Gastroesophageal sphincter (tissue), 4 donors: ENCODE measurements around the gene KANTR. TPM values are rescaled to one million over a fixed set of nuclear protein-coding genes. Genes with fewer than 3 reads are reported as not detected.

Source experiments
- ATAC-seq: fragments of 150-250 bp; one replicate; pipeline ENCODE4 v1.9.1; 2016; ENCODE audit warnings: mild to moderate bottlenecking, moderate library complexity
- H3K27ac ChIP-seq, 4 donors: fragments of 200-600 bp; sonication (generic) in 3 of 4; 1 replicate in 3 of 4; 2 replicates in 1 of 4; pipeline ENCODE4 v1.5.1; 2016 to 2019
- H3K27me3 ChIP-seq: fragments of 200-600 bp; sonication (generic); one replicate; pipeline ENCODE4 v1.5.1; 2019
- H3K36me3 ChIP-seq, 2 donors: fragments of 200-600 bp; sonication (generic); one replicate each; pipeline ENCODE4 v1.5.1; 2019; ENCODE audit warnings: control low read depth in 1 of 2
- H3K4me1 ChIP-seq, 3 donors: fragments of 200-600 bp; sonication (generic); 1 replicate in 2 of 3; 2 replicates in 1 of 3; pipeline ENCODE4 v1.5.1; 2016 to 2019; ENCODE audit warnings: control low read depth in 2 of 3
- H3K4me3 ChIP-seq, 2 donors: fragments of 200-600 bp; sonication (generic); one replicate each; pipeline ENCODE4 v1.5.1; 2019; ENCODE audit warnings: mild to moderate bottlenecking in 1 of 2, moderate library complexity in 1 of 2
- H3K9me3 ChIP-seq, 3 donors: fragments of 200-600 bp; sonication (generic); one replicate each; pipeline ENCODE4 v1.5.1; 2017 to 2019; ENCODE audit warnings: control low read depth in 2 of 3
- CTCF ChIP-seq, 4 experiments: fragments of 200-600 bp in 2 of 4; fragments of 450-650 bp in 2 of 4; sonication (generic) in 1 of 4; IDR thresholded peaks; one replicate each; pipeline ENCODE4 v1.5.1; 2017 to 2019; ENCODE audit warnings: antibody characterized with exemption in 4 of 4, mild to moderate bottlenecking in 2 of 4, moderate library complexity in 2 of 4
- EP300 ChIP-seq: sonication (generic); formaldehyde crosslinking; IDR thresholded peaks from one replicate; pipeline ENCODE4 v1.6.1; 2017; ENCODE audit warnings: antibody characterized with exemption, mild to moderate bottlenecking
- POLR2A ChIP-seq, 2 donors: fragments of 450-650 bp; IDR thresholded peaks; one replicate each; pipeline ENCODE4 v1.6.1; 2017; ENCODE audit warnings: antibody characterized with exemption in 2 of 2, mild to moderate bottlenecking in 2 of 2, moderate library complexity in 1 of 2
- POLR2AphosphoS5 ChIP-seq: sonication (generic); formaldehyde crosslinking; IDR thresholded peaks from one replicate; pipeline ENCODE4 v1.6.1; 2017; ENCODE audit warnings: antibody characterized with exemption
- WGBS, 2 donors: methylation state at CpG; one replicate each; pipeline ENCODE4 v1.1.5; 2018; ENCODE audit warnings: low coverage in 1 of 2; 5-methylcytosine and 5-hydroxymethylcytosine counted together
- total RNA-seq, 4 donors: library from RNA; depleted of rRNA; stranded (reverse); fragments of >200 nt; gene quantifications; one replicate each; pipeline ENCODE4 v1.1.0, GENCODE V29; 2016

Gene KANTR
- total RNA-seq, 4 donors from 2014 or later: 7.7 to 36.6 (median 13.7) TPM

GRCh38 chrX:53076671-53077070 is 17.3 kb upstream of the KANTR start:
- Histone ChIP-seq H3K4me1 (peaks cover 0 to 11% (median 0%) of the 10 kb centered on the region in 3 donors), H3K36me3 (no peaks in the 10 kb centered on the region), H3K4me3 (no peak overlapping the region), H3K9me3 (no peaks in the 10 kb centered on the region), H3K27me3 (no peaks in the 10 kb centered on the region), H3K27ac (no peak overlapping the region)
- 95% methylated on average over 11 of the region's 21 CpGs; no CpG with 5 or more reads in 1 of the 2 donors for WGBS, 2 donors
- no peak for TF ChIP-seq POLR2AphosphoS5
- no peak for TF ChIP-seq POLR2A (IDR thresholded peaks at IDR 0.05)
- TF ChIP-seq EP300: no peak
- TF ChIP-seq CTCF (IDR thresholded peaks at IDR 0.05): no peak
- no peak for ATAC-seq

DNA sequence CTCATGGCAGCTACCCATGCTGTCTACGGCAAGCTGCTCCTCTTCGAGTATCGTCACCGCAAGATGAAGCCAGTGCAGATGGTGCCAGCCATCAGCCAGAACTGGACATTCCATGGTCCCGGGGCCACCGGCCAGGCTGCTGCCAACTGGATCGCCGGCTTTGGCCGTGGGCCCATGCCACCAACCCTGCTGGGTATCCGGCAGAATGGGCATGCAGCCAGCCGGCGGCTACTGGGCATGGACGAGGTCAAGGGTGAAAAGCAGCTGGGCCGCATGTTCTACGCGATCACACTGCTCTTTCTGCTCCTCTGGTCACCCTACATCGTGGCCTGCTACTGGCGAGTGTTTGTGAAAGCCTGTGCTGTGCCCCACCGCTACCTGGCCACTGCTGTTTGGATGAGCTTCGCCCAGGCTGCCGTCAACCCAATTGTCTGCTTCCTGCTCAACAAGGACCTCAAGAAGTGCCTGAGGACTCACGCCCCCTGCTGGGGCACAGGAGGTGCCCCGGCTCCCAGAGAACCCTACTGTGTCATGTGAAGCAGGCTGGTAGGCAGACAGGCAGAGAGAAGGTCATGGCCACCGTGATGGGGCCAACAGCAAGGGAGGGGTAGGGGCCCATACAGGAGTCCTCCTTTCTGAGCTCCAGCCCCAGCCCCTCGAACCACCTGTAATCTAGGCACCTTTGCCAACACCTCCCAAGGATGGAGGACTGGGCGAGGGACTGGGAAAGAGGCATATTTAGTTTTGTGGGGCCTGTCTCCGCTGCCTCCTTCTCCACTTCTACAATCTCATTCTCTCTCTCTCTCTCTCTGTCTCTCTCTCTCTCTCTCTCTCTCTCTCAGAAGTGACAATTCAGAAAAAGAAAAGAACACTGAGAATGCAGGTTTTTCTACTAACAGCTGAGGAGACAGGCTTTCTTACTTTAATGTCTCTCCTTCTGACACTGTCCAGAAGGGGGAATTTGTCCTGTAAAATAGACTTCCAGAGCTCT is 16.4 kb upstream of the KANTR start:
- TF ChIP-seq POLR2A (IDR thresholded peaks at IDR 0.05) (no peak), EP300 (no peak), POLR2AphosphoS5 (no peak), CTCF (IDR thresholded peaks at IDR 0.05) (no peak)
- H3K36me3 ChIP-seq: no peaks in the 10 kb centered on the region
- no peak overlapping the region for H3K4me3 ChIP-seq
- H3K27me3 ChIP-seq: no peaks in the 10 kb centered on the region
- 70 to 100% methylated on average over 4 to 5 of the region's 27 CpGs for WGBS, 2 donors
- no peak for ATAC-seq
- H3K4me1 ChIP-seq: peaks cover 0 to 3% (median 0%) of the 10 kb centered on the region in 3 donors
- no peaks in the 10 kb centered on the region for H3K9me3 ChIP-seq
- no peak overlapping the region for H3K27ac ChIP-seq

GRCh38 chrX:53078943-53079342 is 15.0 kb upstream of the KANTR start:
- 80% methylated on average over 1 of the region's 1 CpG; no CpG with 5 or more reads in 1 of the 2 donors for WGBS, 2 donors
- no peak for TF ChIP-seq EP300
- no peak for TF ChIP-seq CTCF (IDR thresholded peaks at IDR 0.05)
- no peak for TF ChIP-seq POLR2A (IDR thresholded peaks at IDR 0.05)
- no peak for TF ChIP-seq POLR2AphosphoS5
- Histone ChIP-seq H3K36me3 (no peaks in the 10 kb centered on the region), H3K9me3 (no peaks in the 10 kb centered on the region), H3K4me1 (peaks cover 0 to 4% (median 0%) of the 10 kb centered on the region in 3 donors), H3K27ac (peak overlapping the region in 1 of 4 donors; percentile 96), H3K27me3 (no peaks in the 10 kb centered on the region), H3K4me3 (no peak overlapping the region)
- ATAC-seq: no peak

DNA sequence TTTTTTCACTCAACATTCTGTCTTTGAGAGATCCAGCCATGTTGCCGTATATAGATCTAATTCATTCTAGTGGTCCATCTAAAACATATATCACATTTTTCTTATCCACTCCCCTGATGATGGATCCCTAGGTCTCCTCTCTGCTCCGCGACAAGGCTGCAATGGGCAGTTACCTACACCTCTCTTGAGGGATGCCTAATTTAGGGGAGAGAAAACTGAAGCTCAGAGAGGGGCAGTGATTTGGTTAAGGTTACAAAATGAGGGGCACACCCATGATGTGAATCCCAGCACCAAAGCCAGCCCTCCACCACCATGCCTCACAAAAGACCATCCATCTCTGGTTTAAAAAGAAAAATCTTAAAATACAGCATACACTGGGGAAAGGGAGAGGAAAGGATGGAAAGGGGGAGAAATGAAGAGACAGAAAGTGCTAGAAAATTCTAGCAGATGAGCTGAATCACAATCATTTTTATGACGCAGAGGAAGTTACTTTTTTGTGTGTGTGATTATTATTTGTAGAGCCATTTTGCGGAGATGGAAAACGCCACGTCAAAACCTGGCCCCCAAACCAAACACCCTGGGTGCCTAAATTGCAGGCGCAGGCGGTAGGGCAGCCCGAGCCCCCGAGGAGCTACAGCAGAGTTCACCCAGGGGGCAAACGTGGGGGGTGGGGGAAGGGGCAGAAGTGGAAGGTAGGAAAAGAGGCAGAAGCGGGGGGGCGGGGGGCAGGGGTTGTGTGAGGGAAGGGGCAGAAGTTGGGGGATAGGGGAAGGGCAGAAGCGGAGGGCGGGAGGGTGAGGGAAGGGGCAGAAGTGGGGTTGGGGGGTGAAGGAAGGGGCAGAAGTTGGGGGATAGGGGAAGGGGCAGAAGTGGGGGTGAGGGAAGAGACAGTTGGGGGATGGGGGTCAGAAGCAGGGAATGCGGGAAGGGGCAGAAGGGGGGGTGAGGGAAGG is 13.0 kb upstream of the KANTR start:
- no peaks in the 10 kb centered on the region for H3K27me3 ChIP-seq
- peaks cover 0 to 24% (median 0%) of the 10 kb centered on the region in 3 donors for H3K4me1 ChIP-seq
- 0 to 56% methylated on average over 1 to 7 of the region's 17 CpGs for WGBS, 2 donors
- peaks cover 0 to 19% of the 10 kb centered on the region in 2 donors for H3K36me3 ChIP-seq
- no peaks in the 10 kb centered on the region for H3K9me3 ChIP-seq
- H3K4me3 ChIP-seq: peak overlapping the region; percentile 23 to 80
- ATAC-seq: no peak
- peak overlapping the region; percentile 86 to 96 (median 90) for H3K27ac ChIP-seq
- no peak for TF ChIP-seq POLR2A (IDR thresholded peaks at IDR 0.05)
- TF ChIP-seq EP300: no peak
- TF ChIP-seq CTCF (IDR thresholded peaks at IDR 0.05): no peak
- TF ChIP-seq POLR2AphosphoS5: no peak
